Subcutaneous preadipocyte (primary cell): ENCODE measurements around the gene RAB3IP. TPM values are rescaled to one million over a fixed set of nuclear protein-coding genes. Genes with fewer than 3 reads are reported as not detected.

Experiments
- total RNA-seq: library from RNA; depleted of rRNA; stranded (reverse); fragments of >200 nt; gene quantifications from 2 replicates; pipeline ENCODE4 v1.2.3, GENCODE V29; 2012

RAB3IP gene, protein sequence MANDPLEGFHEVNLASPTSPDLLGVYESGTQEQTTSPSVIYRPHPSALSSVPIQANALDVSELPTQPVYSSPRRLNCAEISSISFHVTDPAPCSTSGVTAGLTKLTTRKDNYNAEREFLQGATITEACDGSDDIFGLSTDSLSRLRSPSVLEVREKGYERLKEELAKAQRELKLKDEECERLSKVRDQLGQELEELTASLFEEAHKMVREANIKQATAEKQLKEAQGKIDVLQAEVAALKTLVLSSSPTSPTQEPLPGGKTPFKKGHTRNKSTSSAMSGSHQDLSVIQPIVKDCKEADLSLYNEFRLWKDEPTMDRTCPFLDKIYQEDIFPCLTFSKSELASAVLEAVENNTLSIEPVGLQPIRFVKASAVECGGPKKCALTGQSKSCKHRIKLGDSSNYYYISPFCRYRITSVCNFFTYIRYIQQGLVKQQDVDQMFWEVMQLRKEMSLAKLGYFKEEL
- total RNA-seq, result 4.0 and 4.9 TPM in 2 replicates

DNA sequence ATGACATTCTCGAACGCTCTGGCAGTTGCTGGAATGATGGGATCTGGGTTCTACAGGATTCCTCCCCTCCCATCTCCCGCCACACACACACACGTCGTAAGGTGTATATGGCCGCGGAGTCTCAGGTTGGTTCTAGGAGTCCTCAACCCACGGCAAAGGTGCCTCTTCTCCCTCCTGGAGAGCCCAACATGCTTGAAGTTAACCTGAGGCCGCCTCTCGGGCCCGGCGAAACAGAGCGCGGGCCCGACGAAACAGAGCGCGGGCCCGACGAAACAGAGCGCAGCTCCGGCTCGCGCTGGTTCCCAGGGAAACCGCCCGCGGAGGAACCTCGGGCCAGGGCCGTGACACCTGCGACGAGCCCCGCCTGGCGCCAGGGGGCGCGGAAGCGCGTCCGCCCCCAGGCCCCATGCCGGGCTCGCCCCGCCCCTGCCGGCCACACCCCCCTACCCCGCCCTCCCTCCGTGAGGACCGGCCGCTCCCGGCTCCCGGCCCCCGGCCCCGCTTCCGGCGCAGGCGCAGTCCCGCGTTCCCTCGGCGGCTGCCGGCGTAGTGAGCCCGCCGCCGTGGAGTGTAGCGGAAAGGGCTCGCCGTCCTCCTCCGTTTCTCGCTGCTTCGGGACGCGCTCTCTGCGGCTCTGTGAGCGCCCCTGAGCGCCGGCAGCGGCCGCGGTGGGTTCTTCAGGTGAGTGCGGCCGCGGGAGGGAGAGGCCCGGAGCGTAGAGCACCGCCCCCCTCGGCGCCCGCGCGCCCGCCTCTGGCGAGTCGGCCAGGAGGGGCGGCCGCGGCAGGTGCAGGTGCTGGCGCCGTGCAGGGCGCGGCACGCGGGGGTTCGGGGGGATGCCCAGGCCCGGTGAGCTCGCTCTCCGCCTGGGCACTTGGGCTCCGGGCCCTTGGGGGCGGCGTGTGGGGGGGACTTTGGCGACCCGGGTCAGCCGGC, at the start of gene RAB3IP:
Gene RAB3IP, plus strand, starts transcription at position 510 of the 936 bp plus-strand sequence. CDS start 16,549 bp downstream, outside the sequence.

DNA sequence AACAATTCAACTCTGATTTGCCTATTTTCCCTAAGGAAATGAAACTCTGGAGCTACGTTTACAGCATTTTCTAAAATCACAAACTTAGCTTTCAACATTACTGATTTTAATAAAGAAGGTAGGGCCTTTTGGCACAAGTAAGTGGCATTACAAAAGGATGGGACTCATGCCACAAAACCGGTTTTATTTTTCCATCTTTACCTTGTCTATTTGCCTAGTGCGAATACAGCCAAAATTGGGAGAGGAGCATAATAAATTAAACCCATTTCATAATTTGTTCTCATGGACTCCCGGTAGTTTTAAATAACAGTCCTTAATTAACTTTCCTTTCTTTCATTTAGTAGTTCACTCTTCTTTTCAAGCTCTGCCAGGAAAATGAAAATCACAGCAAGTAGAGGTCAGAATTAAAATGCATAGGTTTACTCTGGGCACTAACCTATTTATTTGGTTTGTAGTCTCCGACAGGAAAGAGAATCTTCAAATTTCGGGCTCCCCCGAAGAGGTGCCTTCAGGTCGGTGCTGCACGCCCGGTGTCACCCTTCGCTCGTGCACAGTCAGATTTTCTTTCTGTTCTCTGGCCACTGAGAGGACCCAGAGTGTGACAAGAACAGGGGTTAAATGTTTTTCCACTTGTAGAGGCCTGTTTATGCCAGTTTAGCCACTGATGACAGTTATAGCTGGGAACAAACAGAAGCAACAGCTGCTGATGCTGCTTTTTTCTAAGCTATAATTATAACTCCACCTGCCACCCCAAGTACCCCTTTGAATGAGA, 39.7 kb upstream of the RAB3IP start, which contains the start of gene BEST3:
Gene BEST3, minus strand, starts transcription at position 535 of the 772 bp plus-strand sequence. CDS start 1,505 bp downstream, outside the sequence.

DNA sequence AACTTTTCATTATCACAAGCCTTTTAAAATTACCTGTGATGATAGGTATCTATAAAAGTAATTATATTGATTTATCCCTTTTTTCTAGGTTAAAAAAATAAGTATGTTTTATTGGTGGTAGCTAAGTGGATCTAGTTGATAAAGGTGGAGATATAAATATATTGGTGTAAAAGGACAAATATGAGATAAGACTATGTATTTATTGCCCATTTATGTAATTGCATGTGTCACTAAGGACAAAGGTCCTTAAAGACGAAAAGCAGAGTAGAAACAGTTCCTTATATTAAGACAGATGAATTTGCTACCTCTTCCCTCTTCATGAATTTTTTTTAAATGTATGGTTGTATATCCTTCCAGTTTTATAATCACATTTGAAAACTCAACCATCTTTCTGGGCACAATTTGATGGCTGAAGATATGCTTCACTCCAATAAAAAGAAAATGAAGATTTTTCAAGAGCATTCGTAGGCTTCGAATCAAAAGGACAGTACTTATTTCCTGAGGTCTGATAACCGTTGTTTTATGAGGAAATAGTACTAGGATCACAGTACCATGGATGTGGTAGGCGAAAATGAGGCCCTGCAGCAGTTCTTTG, 86.4 kb downstream of the RAB3IP start, which contains the start of gene MYRFL:
Gene MYRFL, plus strand, starts transcription at position 262 of the 595 bp plus-strand sequence. Its CDS starts 291 bp downstream, at position 553.

Other genes starting within 250 kb of the RAB3IP start
- 267 and 339 TPM in 2 replicates for gene CCT2, start 153.4 kb upstream of the RAB3IP start, total RNA-seq
- gene LRRC10, start 128.0 kb upstream of the RAB3IP start, total RNA-seq, result not detected in 2 replicates
- gene BEST3, start 39.6 kb upstream of the RAB3IP start, total RNA-seq, result under 0.01 TPM in 1 of 2 replicates, not detected in the other
- not detected in 2 replicates for gene MYRFL, start 86.4 kb downstream of the RAB3IP start, total RNA-seq